Osteocyte (in vitro differentiated cells): ENCODE data around the gene KREMEN1. TPM values are rescaled to one million over a fixed set of nuclear protein-coding genes. Genes with fewer than 3 reads are reported as not detected.

Experiments used
- DNase-seq: peaks from one replicate; pipeline ENCODE4 v3.0.0; 2021; ENCODE audit warnings: mixed read lengths; ENCODE audit not compliant: unreplicated experiment; ENCODE audit errors: extremely low spot score
- H3K27ac Mint-ChIP-seq: one replicate; pipeline ENCODE4 v1.8.0; 2021; ENCODE audit warnings: mild to moderate bottlenecking, mixed read lengths; ENCODE audit not compliant: unreplicated experiment
- H3K27me3 Mint-ChIP-seq: one replicate; pipeline ENCODE4 v1.8.0; 2021; ENCODE audit warnings: mixed read lengths; ENCODE audit not compliant: unreplicated experiment
- H3K36me3 Mint-ChIP-seq: one replicate; pipeline ENCODE4 v1.8.0; 2021; ENCODE audit warnings: mixed read lengths; ENCODE audit not compliant: unreplicated experiment
- H3K4me1 Mint-ChIP-seq: one replicate; pipeline ENCODE4 v1.8.0; 2021; ENCODE audit warnings: mixed read lengths; ENCODE audit not compliant: unreplicated experiment
- H3K4me3 Mint-ChIP-seq: one replicate; pipeline ENCODE4 v1.8.0; 2021; ENCODE audit warnings: mild to moderate bottlenecking, moderate library complexity, mixed read lengths; ENCODE audit not compliant: unreplicated experiment
- H3K9me3 Mint-ChIP-seq: one replicate; pipeline ENCODE4 v1.8.0; 2021; ENCODE audit warnings: mixed read lengths; ENCODE audit not compliant: unreplicated experiment
- CTCF ChIP-seq: fragments of 200-600 bp; sonication (generic); IDR thresholded peaks from 2 replicates; pipeline ENCODE4 v1.5.0; 2021; ENCODE audit warnings: antibody characterized with exemption, mild to moderate bottlenecking, moderate library complexity
- total RNA-seq: library from RNA; stranded (reverse); gene quantifications from 2 replicates; pipeline ENCODE4 v1.2.1, GENCODE V29; 2021

KREMEN1 gene
- total RNA-seq, 1 donor from 2014 or later = 2.9 TPM

- no peak for DNase-seq
- H3K27me3 Mint-ChIP-seq = no peaks in the 10 kb centered on the region
- no peak overlapping the region for H3K27ac Mint-ChIP-seq
- H3K4me3 Mint-ChIP-seq = no peak overlapping the region
- peaks cover 1% of the 10 kb centered on the region for H3K36me3 Mint-ChIP-seq
- no peak for TF ChIP-seq CTCF
- peaks cover 7% of the 10 kb centered on the region for H3K4me1 Mint-ChIP-seq
- H3K9me3 Mint-ChIP-seq = no peaks in the 10 kb centered on the region
Observed at GRCh38 chr22:29055192-29055830, 17.5 kb upstream of the KREMEN1 start.

- Mint-ChIP-seq H3K4me1 (peaks cover 7% of the 10 kb centered on the region), H3K4me3 (no peak overlapping the region), H3K27me3 (no peaks in the 10 kb centered on the region), H3K9me3 (no peaks in the 10 kb centered on the region), H3K36me3 (peaks cover 1% of the 10 kb centered on the region), H3K27ac (no peak overlapping the region)
- no peak for DNase-seq
- TF ChIP-seq CTCF = no peak
Observed at GRCh38 chr22:29056472-29056871, 16.4 kb upstream of the KREMEN1 start.

GRCh38 chr22:29060251-29060869 lies 12.5 kb upstream of the KREMEN1 start:
- Mint-ChIP-seq H3K4me1 (peaks cover 5% of the 10 kb centered on the region), H3K4me3 (no peak overlapping the region), H3K27me3 (peaks cover 15% of the 10 kb centered on the region), H3K9me3 (no peaks in the 10 kb centered on the region), H3K36me3 (no peaks in the 10 kb centered on the region), H3K27ac (no peak overlapping the region)
- no peak for DNase-seq
- no peak for TF ChIP-seq CTCF

GRCh38 chr22:29060931-29061330 lies 11.9 kb upstream of the KREMEN1 start:
- peaks cover 17% of the 10 kb centered on the region for H3K27me3 Mint-ChIP-seq
- H3K36me3 Mint-ChIP-seq = no peaks in the 10 kb centered on the region
- DNase-seq = no peak
- H3K9me3 Mint-ChIP-seq = no peaks in the 10 kb centered on the region
- H3K4me3 Mint-ChIP-seq = no peak overlapping the region
- TF ChIP-seq CTCF = no peak
- H3K27ac Mint-ChIP-seq = no peak overlapping the region
- no peaks in the 10 kb centered on the region for H3K4me1 Mint-ChIP-seq

GRCh38 chr22:29061773-29062172 lies 11.1 kb upstream of the KREMEN1 start, which contains the start of gene C22orf31:
TSS of gene C22orf31 (minus strand) at chr22:29061831. CDS start at chr22:29061792, 39 bp downstream.
- no peak for TF ChIP-seq CTCF
- Mint-ChIP-seq H3K27ac (no peak within 1 kb of the TSS), H3K27me3 (peaks cover 20% of the 10 kb centered on the region), H3K9me3 (no peaks in the 10 kb centered on the region), H3K4me1 (no peaks in the 10 kb centered on the region), H3K36me3 (no peaks in the 10 kb centered on the region), H3K4me3 (no peak within 1 kb of the TSS)
- DNase-seq = no peak
